HAP-1 (cell line): Measurements from ENCODE around the gene UNK.

Experiments
- DNase-seq, 2 experiments: peaks; one replicate each; pipeline ENCODE4 v3.0.0-alpha.2; 2016 to 2020; ENCODE audit warnings: low spot score in 2 of 2
- H3K27me3 ChIP-seq: fragments of 250-450 bp; sonication (Bioruptor Pico); 2 replicates; pipeline ENCODE4 v1.5.1; 2020; ENCODE audit warnings: low read depth, mild to moderate bottlenecking, moderate library complexity
- H3K36me3 ChIP-seq: fragments of 250-450 bp; sonication (Bioruptor Pico); replicated peaks from 2 replicates; pipeline ENCODE4 v1.5.1; 2020; ENCODE audit warnings: mild to moderate bottlenecking
- H3K4me1 ChIP-seq: fragments of 250-450 bp; sonication (Bioruptor Pico); 2 replicates; pipeline ENCODE4 v1.5.1; 2020; ENCODE audit warnings: mild to moderate bottlenecking
- H3K4me3 ChIP-seq: fragments of 250-450 bp; sonication (Bioruptor Pico); 2 replicates; pipeline ENCODE4 v1.5.1; 2020; ENCODE audit warnings: mild to moderate bottlenecking, moderate library complexity
- H3K9me3 ChIP-seq: fragments of 250-450 bp; sonication (Bioruptor Pico); 2 replicates; pipeline ENCODE4 v1.5.1; 2020; ENCODE audit warnings: mild to moderate bottlenecking, moderate library complexity
- in situ Hi-C: fragments of 300-500 bp; cut with MboI; formaldehyde crosslinking; loops from 3 replicates; pipeline ENCODE4 v1.14.3; 2020; ENCODE audit warnings: low sequenced_read_pairs, inconsistent platforms, mixed read lengths

The UNK gene

DNA sequence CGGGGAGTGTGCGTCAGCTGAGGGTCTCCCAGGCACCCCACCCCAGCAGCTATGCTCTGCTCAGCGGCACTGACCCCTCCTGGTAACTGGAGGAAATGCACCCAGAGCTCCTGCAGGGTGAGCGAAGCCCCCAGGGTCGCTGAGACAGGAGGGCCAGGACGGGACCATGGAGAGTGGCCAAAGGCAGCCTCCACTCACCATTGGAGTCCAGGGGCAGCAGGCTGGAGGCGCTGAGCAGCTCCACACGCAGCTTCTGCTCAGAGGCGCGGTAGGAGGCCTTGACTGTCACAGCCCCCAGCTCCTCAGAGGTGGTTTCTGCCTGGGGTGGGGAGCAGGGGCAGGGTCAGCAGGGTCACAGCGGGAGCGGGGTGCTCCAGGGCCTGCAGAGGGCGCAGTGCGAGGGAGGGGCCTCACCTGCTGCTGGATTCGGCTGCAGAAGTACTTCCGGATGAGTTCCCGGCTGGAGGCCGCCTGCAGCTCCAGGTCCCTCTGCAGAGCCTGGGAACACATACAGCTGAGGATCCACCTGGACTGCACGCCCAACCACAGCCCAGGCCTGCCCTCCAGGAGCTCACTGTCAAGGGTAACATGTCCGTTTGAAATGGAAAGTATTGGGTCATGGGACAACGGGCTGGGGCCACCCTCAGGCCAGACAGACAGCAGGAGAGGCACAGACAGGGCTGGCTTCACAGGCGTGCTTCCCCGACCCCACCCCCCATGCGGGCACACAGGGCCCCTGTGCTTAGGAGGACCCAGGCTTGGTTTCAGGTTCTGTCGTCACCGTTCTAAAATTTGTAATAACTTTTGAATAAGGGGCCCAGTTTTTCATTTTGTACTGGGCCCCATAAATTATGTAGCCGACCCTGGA is 45.8 kb downstream of the UNK start:
- in situ Hi-C loops: no loop called here
- no peak overlapping the region for H3K4me3 ChIP-seq
- H3K36me3 ChIP-seq: no peaks in the 10 kb centered on the region
- peak in 1 of 2 experiments; percentile 72 for DNase-seq
- H3K4me1 ChIP-seq: no peaks in the 10 kb centered on the region
- H3K27me3 ChIP-seq: no peaks in the 10 kb centered on the region
- H3K9me3 ChIP-seq: no peaks in the 10 kb centered on the region

DNA sequence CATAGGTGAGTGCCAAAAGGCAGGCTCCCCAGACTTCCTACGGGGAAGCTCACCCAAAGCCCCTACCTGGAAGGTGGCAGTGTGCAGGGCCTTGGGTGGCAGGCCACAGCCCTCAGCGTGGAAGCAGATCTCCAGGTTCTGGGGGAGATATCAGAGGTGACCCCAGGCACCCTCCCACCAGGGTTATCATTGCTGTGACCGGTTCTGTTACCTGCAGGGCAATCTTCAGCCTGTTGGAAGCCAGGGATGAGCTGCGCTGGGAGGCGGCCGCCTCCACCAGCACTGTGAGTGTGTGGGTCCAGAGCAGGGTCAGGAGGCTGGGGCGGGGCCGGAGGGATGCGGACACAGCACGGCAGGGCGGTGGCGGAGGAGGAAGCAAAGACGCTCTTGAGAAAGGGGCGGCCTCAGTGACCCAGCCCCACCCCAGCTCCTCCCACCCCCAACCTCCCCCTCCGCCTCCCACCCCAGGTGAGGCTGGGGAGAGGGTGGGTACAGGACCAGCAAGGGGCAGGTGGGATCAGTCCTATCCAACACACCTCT is 46.5 kb downstream of the UNK start:
- H3K27me3 ChIP-seq: no peaks in the 10 kb centered on the region
- no peaks in the 10 kb centered on the region for H3K4me1 ChIP-seq
- H3K4me3 ChIP-seq: no peak overlapping the region
- H3K9me3 ChIP-seq: no peaks in the 10 kb centered on the region
- no peaks in the 10 kb centered on the region for H3K36me3 ChIP-seq
- in situ Hi-C loops: no loop called here
- DNase-seq: no peak

GRCh38 chr17:75832164-75832651 is 47.6 kb downstream of the UNK start:
- no peak for DNase-seq
- Histone ChIP-seq H3K36me3 (no peaks in the 10 kb centered on the region), H3K4me1 (no peaks in the 10 kb centered on the region), H3K4me3 (no peak overlapping the region), H3K9me3 (no peaks in the 10 kb centered on the region), H3K27me3 (no peaks in the 10 kb centered on the region)
- in situ Hi-C loops: no loop called here

DNA sequence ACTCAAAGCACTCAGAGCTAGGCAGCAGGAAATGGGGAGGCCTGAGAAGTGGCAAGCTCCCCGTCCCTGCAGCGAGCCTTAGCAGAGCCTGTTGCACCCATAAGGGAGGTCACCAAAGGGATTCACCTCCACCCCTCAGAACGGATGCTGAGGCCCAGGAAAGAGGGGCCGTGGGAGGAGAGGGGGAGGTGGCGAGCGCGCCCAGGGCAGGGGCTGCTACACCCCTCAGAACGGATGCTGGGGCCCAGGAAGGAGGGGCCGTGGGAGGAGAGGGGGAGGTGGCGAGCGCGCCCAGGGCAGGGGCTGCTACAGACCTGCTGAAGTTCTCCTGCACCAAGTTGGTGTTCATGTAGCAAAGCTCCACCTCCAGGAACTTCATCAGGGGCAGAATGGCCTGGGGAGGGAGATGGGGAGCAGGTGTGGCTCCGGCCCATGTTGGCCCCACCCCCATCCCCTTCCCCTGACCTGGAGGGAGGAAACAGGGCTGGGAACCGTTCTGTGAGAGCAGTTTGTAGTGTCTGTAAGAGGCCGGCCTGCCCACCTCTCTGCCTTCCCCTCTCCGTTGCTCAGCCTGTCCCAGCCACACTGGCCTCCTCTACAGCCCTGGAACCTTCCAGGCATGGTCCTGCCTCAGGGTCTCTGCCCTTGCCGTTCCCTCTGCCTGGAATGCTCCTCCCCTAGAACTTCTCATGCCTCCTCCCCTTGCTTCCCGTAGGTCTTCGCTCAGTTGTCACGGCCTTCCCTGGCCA is 48.2 kb downstream of the UNK start:
- Histone ChIP-seq H3K4me3 (no peak overlapping the region), H3K36me3 (no peaks in the 10 kb centered on the region), H3K4me1 (no peaks in the 10 kb centered on the region), H3K27me3 (no peaks in the 10 kb centered on the region), H3K9me3 (no peaks in the 10 kb centered on the region)
- DNase-seq: no peak
- in situ Hi-C loops: no loop called here

- no peak overlapping the region for H3K4me3 ChIP-seq
- no peaks in the 10 kb centered on the region for H3K9me3 ChIP-seq
- no peaks in the 10 kb centered on the region for H3K4me1 ChIP-seq
- DNase-seq: no peak
- H3K36me3 ChIP-seq: no peaks in the 10 kb centered on the region
- H3K27me3 ChIP-seq: no peaks in the 10 kb centered on the region
- in situ Hi-C loops: no loop called here
Observed at GRCh38 chr17:75834279-75834920, 49.8 kb downstream of the UNK start.

GRCh38 chr17:75834928-75835653 is 50.5 kb downstream of the UNK start:
- no peaks in the 10 kb centered on the region for H3K36me3 ChIP-seq
- no peaks in the 10 kb centered on the region for H3K9me3 ChIP-seq
- in situ Hi-C loops: no loop called here
- H3K4me3 ChIP-seq: no peak overlapping the region
- H3K4me1 ChIP-seq: no peaks in the 10 kb centered on the region
- DNase-seq: no peak
- no peaks in the 10 kb centered on the region for H3K27me3 ChIP-seq

DNA sequence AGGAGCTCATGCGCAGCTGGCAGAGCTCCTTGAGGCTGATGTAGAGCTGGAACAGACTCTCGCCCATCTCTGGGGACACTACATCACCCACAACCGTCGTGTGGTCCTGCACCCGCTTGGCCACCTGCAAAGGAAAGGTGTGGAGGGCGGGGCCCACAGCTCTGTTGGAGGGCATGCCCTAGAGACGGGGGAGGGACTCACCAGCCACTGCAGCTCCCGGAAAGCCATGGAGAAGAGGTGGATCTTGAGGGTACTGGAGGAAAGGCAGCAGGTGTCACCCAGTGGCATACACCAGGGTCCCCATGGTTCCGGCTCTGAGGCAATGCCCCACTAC is 51.0 kb downstream of the UNK start:
- H3K4me1 ChIP-seq: no peaks in the 10 kb centered on the region
- no peaks in the 10 kb centered on the region for H3K9me3 ChIP-seq
- H3K27me3 ChIP-seq: no peaks in the 10 kb centered on the region
- in situ Hi-C loops: no loop called here
- no peak overlapping the region for H3K4me3 ChIP-seq
- no peak for DNase-seq
- H3K36me3 ChIP-seq: no peaks in the 10 kb centered on the region

- H3K9me3 ChIP-seq: no peaks in the 10 kb centered on the region
- H3K36me3 ChIP-seq: no peaks in the 10 kb centered on the region
- no peaks in the 10 kb centered on the region for H3K27me3 ChIP-seq
- in situ Hi-C loops: no loop called here
- H3K4me3 ChIP-seq: no peak overlapping the region
- DNase-seq: no peak
- H3K4me1 ChIP-seq: no peaks in the 10 kb centered on the region
Observed at GRCh38 chr17:75836605-75837004, 52.0 kb downstream of the UNK start.

- Histone ChIP-seq H3K9me3 (no peaks in the 10 kb centered on the region), H3K27me3 (no peaks in the 10 kb centered on the region), H3K4me1 (no peaks in the 10 kb centered on the region), H3K36me3 (no peaks in the 10 kb centered on the region), H3K4me3 (no peak overlapping the region)
- no peak for DNase-seq
- in situ Hi-C loops: no loop called here
Observed at GRCh38 chr17:75837899-75838298, 53.3 kb downstream of the UNK start.

GRCh38 chr17:75838410-75838809 is 53.8 kb downstream of the UNK start:
- in situ Hi-C loops: no loop called here
- no peaks in the 10 kb centered on the region for H3K9me3 ChIP-seq
- no peak for DNase-seq
- no peak overlapping the region for H3K4me3 ChIP-seq
- H3K36me3 ChIP-seq: no peaks in the 10 kb centered on the region
- H3K27me3 ChIP-seq: no peaks in the 10 kb centered on the region
- no peaks in the 10 kb centered on the region for H3K4me1 ChIP-seq

DNA sequence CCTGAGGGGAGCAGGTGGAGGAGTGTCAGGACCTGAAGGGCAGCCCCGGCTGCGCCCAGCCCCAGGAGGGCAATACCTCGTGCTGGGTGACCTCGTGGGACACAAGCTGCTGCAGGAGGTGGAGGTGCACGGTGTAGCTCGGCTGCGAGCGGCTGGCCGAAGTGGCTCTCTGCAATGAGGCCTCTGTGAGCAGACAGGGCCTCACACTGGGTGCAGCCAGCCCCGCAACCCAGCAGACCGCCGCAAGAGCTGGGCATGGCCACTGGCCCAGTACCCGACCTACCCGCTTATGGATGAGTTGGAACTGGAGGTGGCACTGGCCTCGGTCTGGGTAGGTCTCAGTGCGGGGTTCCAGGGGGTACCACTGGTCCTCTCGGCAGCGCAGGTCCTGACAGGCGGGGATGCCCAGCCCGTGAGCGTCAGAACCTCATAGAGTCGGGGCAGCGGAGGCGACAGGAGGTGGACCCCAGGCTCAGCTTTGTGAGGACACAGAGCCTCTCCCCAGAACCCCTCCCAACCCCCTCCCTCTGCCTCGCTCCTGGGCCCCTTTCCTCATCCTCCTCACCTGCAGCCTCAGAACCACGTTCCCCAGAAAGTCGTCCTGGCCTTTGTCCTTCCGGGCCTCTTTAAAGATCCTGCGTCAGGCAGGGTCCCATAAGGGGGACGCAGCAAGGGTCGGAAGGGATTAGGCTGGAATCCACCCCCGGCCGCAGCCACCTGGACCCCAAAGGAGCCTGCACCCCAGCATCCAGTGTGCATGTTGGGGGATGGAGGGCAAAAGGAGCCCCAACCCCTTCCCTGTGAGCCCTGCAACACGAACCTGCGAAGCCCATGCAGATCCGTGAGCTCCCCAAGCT is 55.6 kb downstream of the UNK start:
- peaks cover 2% of the 10 kb centered on the region; the same call in 1 of the 2 replicates for H3K4me1 ChIP-seq
- no peaks in the 10 kb centered on the region for H3K9me3 ChIP-seq
- in situ Hi-C loops: no loop called here
- H3K27me3 ChIP-seq: no peaks in the 10 kb centered on the region
- no peak for DNase-seq
- H3K4me3 ChIP-seq: no peak overlapping the region
- no peaks in the 10 kb centered on the region for H3K36me3 ChIP-seq

GRCh38 chr17:75840799-75841164 is 56.2 kb downstream of the UNK start:
- Histone ChIP-seq H3K9me3 (no peaks in the 10 kb centered on the region), H3K4me3 (no peak overlapping the region), H3K4me1 (peaks cover 6% of the 10 kb centered on the region), H3K27me3 (no peaks in the 10 kb centered on the region), H3K36me3 (no peaks in the 10 kb centered on the region)
- DNase-seq: no peak
- in situ Hi-C loops: no loop called here

DNA sequence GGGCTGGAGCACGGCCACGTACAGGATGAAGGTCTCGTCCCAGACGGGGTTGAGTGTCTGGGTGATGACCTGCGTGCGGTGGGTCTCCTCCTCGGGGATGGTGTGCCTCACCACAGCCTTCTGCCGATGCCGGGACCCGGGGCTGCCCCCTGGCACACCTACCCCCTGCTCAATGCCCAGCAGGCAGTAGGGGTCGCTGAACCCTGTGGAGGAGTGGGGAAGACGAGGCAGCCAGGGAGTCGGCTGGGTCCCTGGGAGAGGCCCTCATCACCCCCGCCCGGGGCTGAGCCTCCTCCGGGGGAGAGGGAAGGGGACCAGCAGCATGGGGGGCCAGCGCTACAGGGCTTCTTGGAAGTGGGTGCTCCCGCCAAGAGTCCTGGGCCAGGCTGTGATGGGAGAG is 57.8 kb downstream of the UNK start:
- in situ Hi-C loops: no loop called here
- Histone ChIP-seq H3K36me3 (peaks cover 7% of the 10 kb centered on the region), H3K9me3 (no peaks in the 10 kb centered on the region), H3K27me3 (no peaks in the 10 kb centered on the region), H3K4me3 (no peak overlapping the region), H3K4me1 (peaks cover 6% of the 10 kb centered on the region)
- no peak for DNase-seq
